Right renal cortex interstitium (tissue), 3 donors: Measurements from ENCODE around the gene CLIP2. TPM values are rescaled to one million over a fixed set of nuclear protein-coding genes. Genes with fewer than 3 reads are reported as not detected.

ENCODE experiments used
- DNase-seq, 3 donors: peaks; one replicate each; pipeline ENCODE4 v3.0.0-alpha.2; 2013; ENCODE audit warnings: low read depth in 3 of 3, low spot score in 2 of 3
- polyA plus RNA-seq, 3 donors: library from polyadenylated mRNA; unstranded; fragments of 120-200 nt; gene quantifications; one replicate each; pipeline ENCODE4 v1.2.1, GENCODE V29; 2013; ENCODE audit not compliant: insufficient read length in 3 of 3

Gene CLIP2
- polyA plus RNA-seq, 3 donors, result 22.6 to 24.4 (median 23.0) TPM

GRCh38 chr7:74269757-74270277 is 19.4 kb upstream of the CLIP2 start:
- DNase-seq, result peak in 1 of 3 donors; percentile 87

- no peak for DNase-seq
These were observed 17.5 kb upstream of the CLIP2 start for GRCh38 chr7:74271742-74272141.

GRCh38 chr7:74272305-74273038 is 16.7 kb upstream of the CLIP2 start:
- peak in 2 of 3 donors; percentile 67 to 69 for DNase-seq

GRCh38 chr7:74275401-74275881 is 13.8 kb upstream of the CLIP2 start:
- no peak for DNase-seq

- DNase-seq, result no peak
These were observed 11.6 kb upstream of the CLIP2 start for GRCh38 chr7:74277636-74278035.

GRCh38 chr7:74280985-74281384 is 8.2 kb upstream of the CLIP2 start:
- no peak for DNase-seq

GRCh38 chr7:74282748-74283459 is 6.3 kb upstream of the CLIP2 start:
- DNase-seq, result no peak

- no peak for DNase-seq
These were observed 5.3 kb upstream of the CLIP2 start for GRCh38 chr7:74283858-74284447.

GRCh38 chr7:74284781-74285259 is 4.4 kb upstream of the CLIP2 start:
- no peak for DNase-seq

- DNase-seq, result no peak
These were observed 3.1 kb upstream of the CLIP2 start for GRCh38 chr7:74286131-74286530.

- DNase-seq, result no peak
These were observed 1.7 kb upstream of the CLIP2 start for GRCh38 chr7:74287303-74288033.

GRCh38 chr7:74288034-74288881 is 949 bp upstream of the CLIP2 start:
- DNase-seq, result no peak

GRCh38 chr7:74289659-74290552 is 699 bp downstream of the CLIP2 start:
- DNase-seq, result no peak

- DNase-seq, result no peak
These were observed 1.3 kb downstream of the CLIP2 start for GRCh38 chr7:74290553-74290950.

- DNase-seq, result no peak
These were observed 1.8 kb downstream of the CLIP2 start for GRCh38 chr7:74290981-74291441.

- DNase-seq, result no peak
These were observed 2.3 kb downstream of the CLIP2 start for GRCh38 chr7:74291535-74291934.

GRCh38 chr7:74292757-74293576 is 3.8 kb downstream of the CLIP2 start:
- DNase-seq, result no peak

- DNase-seq, result no peak
These were observed 4.3 kb downstream of the CLIP2 start for GRCh38 chr7:74293577-74293908.
